ENCODE data around the gene CYP27C1.

The CYP27C1 gene

DNA sequence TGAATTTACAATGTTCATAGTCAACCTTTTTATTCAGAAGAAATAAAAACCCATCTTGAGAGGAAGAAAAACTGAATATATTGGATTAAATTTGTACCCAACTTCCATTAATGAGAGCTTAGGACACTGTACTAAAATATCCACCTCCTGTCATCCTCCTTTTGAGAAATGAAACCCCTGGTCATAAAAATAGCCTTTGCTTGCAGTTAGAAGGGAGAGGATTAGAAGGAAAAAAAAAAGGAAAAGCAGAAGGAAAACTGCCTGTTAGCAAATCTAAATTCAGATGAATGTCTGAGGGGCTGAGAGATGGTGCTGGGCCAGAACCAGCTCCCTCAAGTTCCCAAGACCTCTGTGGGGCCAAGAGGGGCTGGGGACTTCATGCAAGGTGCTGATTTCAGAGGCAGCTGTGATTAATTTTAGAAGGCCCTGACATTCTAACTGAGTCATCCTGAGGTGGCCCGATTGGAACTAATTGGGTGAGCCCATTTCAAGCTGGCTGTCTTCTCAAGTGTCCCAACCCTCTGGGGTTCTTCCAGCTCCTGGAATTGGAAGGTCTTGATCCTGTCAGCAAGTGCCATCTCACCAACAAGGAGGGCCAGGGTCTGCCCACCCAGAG is 74.7 kb downstream of the CYP27C1 start:
- TF ChIP-seq, protein P1, sequence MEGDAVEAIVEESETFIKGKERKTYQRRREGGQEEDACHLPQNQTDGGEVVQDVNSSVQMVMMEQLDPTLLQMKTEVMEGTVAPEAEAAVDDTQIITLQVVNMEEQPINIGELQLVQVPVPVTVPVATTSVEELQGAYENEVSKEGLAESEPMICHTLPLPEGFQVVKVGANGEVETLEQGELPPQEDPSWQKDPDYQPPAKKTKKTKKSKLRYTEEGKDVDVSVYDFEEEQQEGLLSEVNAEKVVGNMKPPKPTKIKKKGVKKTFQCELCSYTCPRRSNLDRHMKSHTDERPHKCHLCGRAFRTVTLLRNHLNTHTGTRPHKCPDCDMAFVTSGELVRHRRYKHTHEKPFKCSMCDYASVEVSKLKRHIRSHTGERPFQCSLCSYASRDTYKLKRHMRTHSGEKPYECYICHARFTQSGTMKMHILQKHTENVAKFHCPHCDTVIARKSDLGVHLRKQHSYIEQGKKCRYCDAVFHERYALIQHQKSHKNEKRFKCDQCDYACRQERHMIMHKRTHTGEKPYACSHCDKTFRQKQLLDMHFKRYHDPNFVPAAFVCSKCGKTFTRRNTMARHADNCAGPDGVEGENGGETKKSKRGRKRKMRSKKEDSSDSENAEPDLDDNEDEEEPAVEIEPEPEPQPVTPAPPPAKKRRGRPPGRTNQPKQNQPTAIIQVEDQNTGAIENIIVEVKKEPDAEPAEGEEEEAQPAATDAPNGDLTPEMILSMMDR (IDR thresholded peaks at IDR 0.05): no peak

DNA sequence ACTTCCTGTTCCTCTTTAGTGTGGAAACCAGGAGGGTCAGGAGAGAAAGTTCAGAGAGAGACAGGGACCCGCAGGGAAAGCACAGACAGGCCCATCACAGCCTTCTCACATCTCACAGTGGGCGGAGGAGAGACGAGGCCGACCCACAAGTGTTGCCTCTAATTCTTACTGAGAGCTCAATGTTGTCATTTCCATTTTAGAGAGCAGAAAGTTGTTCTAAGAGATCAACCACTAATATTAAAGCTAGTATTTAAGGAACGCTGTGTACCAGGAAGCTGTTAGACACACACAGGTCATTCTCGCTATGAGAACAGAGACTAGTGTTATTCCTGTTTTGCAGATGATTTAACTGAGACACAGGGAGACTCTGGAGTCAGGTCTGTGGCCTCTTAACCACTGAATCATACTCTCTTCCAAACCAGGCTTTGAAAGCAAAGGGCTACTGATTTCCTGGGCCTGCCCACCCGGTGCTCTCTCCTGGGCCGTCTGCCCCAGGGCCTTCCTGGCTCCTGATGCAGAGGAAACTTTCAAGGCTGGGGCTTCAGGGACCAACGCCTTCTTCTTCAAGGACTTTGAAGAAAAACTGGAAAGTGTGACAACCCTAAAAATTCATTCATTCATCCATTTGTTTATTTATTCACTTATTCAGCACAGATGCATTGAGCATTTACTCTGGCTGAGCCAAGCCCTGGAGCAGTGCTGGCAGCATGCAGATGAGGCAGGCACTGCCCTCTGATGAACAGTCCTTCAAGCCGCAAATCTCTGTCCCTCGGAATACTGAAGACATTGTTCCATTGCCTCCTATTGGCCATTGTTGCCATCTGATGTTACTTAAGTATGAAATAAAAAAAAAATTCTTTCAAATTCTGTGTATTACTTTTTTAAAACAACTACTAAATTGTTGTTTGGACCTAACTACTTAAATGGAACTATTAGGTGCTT is 76.0 kb downstream of the CYP27C1 start:
- TF ChIP-seq, protein P1 (IDR thresholded peaks at IDR 0.05): no peak

DNA sequence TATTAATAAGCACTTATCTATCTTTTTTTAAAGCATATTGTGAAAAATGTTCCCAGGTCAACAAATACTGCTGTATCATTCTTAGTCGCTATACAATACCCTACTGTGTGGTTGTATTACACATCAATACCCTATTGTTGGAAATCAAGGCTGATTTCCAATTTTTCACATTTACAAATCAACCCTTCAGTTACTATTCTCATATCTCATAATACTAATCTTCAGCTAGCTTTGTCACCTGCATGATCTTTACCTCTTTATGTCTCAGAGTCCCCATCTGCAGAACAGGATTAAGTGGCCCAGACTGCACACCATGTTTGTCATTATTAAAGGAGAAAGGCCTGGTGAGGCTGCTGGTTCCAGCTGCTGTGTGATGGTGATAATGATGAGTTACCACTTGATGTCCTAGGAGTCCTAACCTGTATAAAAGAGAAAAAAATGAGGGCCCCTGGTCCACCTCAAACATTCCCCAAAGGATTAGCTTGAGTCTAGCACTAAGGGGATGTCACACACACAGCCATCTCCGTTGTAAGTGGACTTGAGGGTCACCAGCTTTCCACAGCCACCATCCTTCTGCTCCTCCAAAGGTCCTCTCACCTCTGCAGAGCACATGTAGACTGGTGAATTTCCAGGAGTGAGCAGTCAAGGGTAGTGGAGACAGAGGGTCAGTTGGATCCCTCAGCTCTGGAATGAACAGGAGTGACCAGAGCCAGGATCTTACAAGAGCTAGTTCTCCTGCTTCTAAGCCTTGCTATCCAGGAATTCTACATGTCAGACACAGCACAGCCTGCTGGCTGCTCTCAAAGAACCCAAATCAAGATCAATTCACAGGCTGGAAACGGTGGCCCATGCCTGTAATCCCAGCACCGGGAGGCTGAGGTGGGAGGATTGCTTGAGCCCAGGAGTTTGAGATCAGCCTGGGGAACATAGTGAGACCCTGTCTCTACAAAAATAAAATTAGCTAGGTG is 77.2 kb downstream of the CYP27C1 start:
- TF ChIP-seq, protein P1 (IDR thresholded peaks at IDR 0.05): no peak

DNA sequence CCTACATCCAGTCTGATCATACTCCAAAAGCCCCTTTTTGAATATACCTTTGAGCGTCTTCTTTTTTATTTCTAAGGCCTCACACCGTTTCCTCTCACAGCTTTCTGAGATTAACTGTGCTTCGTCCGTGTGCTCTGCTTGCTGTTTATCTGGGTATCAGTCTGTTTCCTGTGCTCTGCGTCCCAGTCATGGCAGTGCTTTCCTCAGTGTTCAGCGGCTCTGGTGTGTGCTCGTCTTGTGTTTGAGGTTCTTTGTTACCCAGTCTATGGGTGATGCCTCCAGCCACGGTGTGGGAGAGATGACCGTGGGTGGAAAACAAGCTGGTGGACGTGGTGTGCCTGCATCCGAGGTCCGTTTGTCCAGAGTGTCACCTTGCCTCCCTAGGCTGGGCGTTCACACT is 79.6 kb downstream of the CYP27C1 start:
- TF ChIP-seq, protein P1 (IDR thresholded peaks at IDR 0.05): no peak

DNA sequence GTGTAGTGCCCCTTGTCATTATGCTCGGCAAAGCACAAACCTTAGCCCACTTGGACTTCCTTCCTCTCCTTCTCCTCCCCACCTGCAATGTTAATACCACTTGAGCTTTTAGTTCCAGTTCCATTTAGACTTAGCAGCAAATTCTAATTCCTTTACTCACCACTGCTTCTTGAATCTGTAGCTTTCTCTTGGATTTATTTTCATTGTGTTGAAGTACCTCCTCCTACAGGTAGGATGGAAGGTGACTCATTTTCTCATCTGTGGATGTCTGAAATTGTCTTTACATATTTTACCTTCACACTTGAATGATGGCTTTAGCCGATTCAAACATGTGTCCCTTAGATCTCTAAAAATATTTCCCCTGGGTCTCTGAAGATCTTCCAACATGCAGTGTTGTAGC is 80.3 kb downstream of the CYP27C1 start:
- TF ChIP-seq, protein P1 (IDR thresholded peaks at IDR 0.05): no peak

DNA sequence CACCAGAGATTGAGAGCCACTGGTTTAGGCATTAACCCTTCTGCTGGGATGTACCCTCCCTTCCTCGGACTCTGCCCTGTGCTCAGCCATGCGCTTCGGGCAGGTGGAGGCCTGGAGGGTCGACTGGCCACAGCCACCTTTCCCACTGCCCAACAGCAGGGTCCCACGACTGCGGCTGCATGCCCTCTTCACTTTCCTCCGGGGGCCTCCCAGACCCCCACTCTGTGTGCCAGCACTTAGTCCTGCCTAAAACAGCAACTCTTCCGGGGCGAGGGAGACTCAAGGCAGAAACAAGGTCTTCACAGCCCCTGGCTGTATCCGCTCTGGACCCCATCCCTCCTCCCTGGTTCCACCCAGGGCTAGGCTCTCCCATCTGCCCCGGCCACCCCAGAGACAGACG is 81.8 kb downstream of the CYP27C1 start:
- TF ChIP-seq, protein P1 (IDR thresholded peaks at IDR 0.05): no peak

DNA sequence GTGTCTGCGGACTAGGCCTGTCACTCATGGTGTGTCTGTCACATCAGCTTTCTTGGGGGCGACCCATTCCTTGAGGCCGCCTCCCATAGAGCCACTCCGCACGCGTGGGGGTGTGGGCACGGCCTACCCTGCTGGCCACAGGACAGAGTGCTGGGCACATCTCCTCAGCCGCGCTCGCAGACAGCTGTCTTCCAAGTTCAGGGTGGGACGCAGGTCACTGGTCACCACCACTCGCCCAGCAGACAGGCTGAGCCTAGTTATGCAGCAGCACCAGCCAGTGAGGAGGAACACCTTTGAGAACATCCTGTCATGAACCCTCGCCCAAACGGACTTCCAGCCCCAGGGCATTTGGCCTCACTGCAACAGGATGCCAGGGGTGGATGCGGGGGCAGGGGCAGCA is 82.4 kb downstream of the CYP27C1 start:
- TF ChIP-seq, protein P1 (IDR thresholded peaks at IDR 0.05): no peak
